ENCODE measurements around the gene TMEM150A.
A peak's percentile ranks its signal among the peaks of the same experiment; 100 is the strongest.

The TMEM150A gene

GRCh38 chr2:85577386-85578242 is 24.9 kb downstream of the TMEM150A start, which contains the start of gene VAMP8:
TSS of gene VAMP8 (plus strand) at chr2:85577586. CDS start at chr2:85577647, 61 bp downstream.
- H3K4me1 ChIP-seq (ENCODE audit: insufficient read depth, low read length, severe bottlenecking) = peaks cover 27% of the 10 kb centered on the region
- no peaks in the 10 kb centered on the region for H3K79me2 ChIP-seq (ENCODE audit: insufficient read depth, low read length)
- H3K4me3 ChIP-seq (ENCODE audit: low read depth, low read length, poor library complexity, severe bottlenecking) = peak within 1 kb of the TSS; percentile 71
- H3K9ac ChIP-seq (ENCODE audit: low read length) = peak within 1 kb of the TSS; percentile 73
- no peaks in the 10 kb centered on the region for H3F3A ChIP-seq (ENCODE audit: insufficient read depth, low read length)
- H3K9me3 ChIP-seq (ENCODE audit: low read length) = no peaks in the 10 kb centered on the region
- H3K27ac ChIP-seq (ENCODE audit: low read depth, low read length, poor library complexity, severe bottlenecking) = peak within 1 kb of the TSS; percentile 60
- no peaks in the 10 kb centered on the region for H4K20me1 ChIP-seq (ENCODE audit: insufficient read depth, low read length)
- no peak for TF ChIP-seq EZH2 (IDR thresholded peaks at IDR 0.05; ENCODE audit: borderline replicate concordance, low read length)
- TF ChIP-seq CTCF (IDR thresholded peaks at IDR 0.05; ENCODE audit: low read length) = no peak
- no peaks in the 10 kb centered on the region for H3K9me2 ChIP-seq (ENCODE audit: low read depth, low read length)
- H2AFZ ChIP-seq (ENCODE audit: low read length) = no peak within 1 kb of the TSS
- H3K27me3 ChIP-seq (ENCODE audit: insufficient read depth, low read length) = no peaks in the 10 kb centered on the region
- peaks cover 32% of the 10 kb centered on the region for H3K36me3 ChIP-seq (ENCODE audit: insufficient read depth, low read length)
- peak within 1 kb of the TSS; percentile 96 for H3K4me2 ChIP-seq (ENCODE audit: low read length)

GRCh38 chr2:85577063-85577385 is 25.5 kb downstream of the TMEM150A start:
- no peaks in the 10 kb centered on the region for H3K9me2 ChIP-seq (ENCODE audit: low read depth, low read length)
- no peak overlapping the region for H3K27ac ChIP-seq (ENCODE audit: low read depth, low read length, poor library complexity, severe bottlenecking)
- H3K27me3 ChIP-seq (ENCODE audit: insufficient read depth, low read length) = no peaks in the 10 kb centered on the region
- peak overlapping the region; percentile 96 for H3K4me2 ChIP-seq (ENCODE audit: low read length)
- H3K36me3 ChIP-seq (ENCODE audit: insufficient read depth, low read length) = peaks cover 26% of the 10 kb centered on the region
- no peaks in the 10 kb centered on the region for H3K9me3 ChIP-seq (ENCODE audit: low read length)
- no peak overlapping the region for H2AFZ ChIP-seq (ENCODE audit: low read length)
- no peaks in the 10 kb centered on the region for H3F3A ChIP-seq (ENCODE audit: insufficient read depth, low read length)
- no peaks in the 10 kb centered on the region for H4K20me1 ChIP-seq (ENCODE audit: insufficient read depth, low read length)
- H3K4me3 ChIP-seq (ENCODE audit: low read depth, low read length, poor library complexity, severe bottlenecking) = peak overlapping the region; percentile 71
- H3K9ac ChIP-seq (ENCODE audit: low read length) = peak overlapping the region; percentile 73; the same call in 1 of the 2 replicates
- H3K4me1 ChIP-seq (ENCODE audit: insufficient read depth, low read length, severe bottlenecking) = peaks cover 27% of the 10 kb centered on the region
- TF ChIP-seq EZH2 (IDR thresholded peaks at IDR 0.05; ENCODE audit: borderline replicate concordance, low read length) (no peak), CTCF (IDR thresholded peaks at IDR 0.05; ENCODE audit: low read length) (no peak)
- no peaks in the 10 kb centered on the region for H3K79me2 ChIP-seq (ENCODE audit: insufficient read depth, low read length)

GRCh38 chr2:85575739-85576138 is 26.8 kb downstream of the TMEM150A start:
- Histone ChIP-seq H3K79me2 (ENCODE audit: insufficient read depth, low read length) (no peaks in the 10 kb centered on the region), H3K9me2 (ENCODE audit: low read depth, low read length) (no peaks in the 10 kb centered on the region), H3K9me3 (ENCODE audit: low read length) (no peaks in the 10 kb centered on the region), H3K4me2 (ENCODE audit: low read length) (no peak overlapping the region), H4K20me1 (ENCODE audit: insufficient read depth, low read length) (no peaks in the 10 kb centered on the region), H3K9ac (ENCODE audit: low read length) (no peak overlapping the region), H3K27me3 (ENCODE audit: insufficient read depth, low read length) (no peaks in the 10 kb centered on the region), H3K4me3 (ENCODE audit: low read depth, low read length, poor library complexity, severe bottlenecking) (no peak overlapping the region), H3K27ac (ENCODE audit: low read depth, low read length, poor library complexity, severe bottlenecking) (no peak overlapping the region), H3K4me1 (ENCODE audit: insufficient read depth, low read length, severe bottlenecking) (peaks cover 27% of the 10 kb centered on the region), H3F3A (ENCODE audit: insufficient read depth, low read length) (no peaks in the 10 kb centered on the region), H2AFZ (ENCODE audit: low read length) (no peak overlapping the region), H3K36me3 (ENCODE audit: insufficient read depth, low read length) (peaks cover 14% of the 10 kb centered on the region; the same call in 1 of the 2 replicates)
- no peak for TF ChIP-seq CTCF (IDR thresholded peaks at IDR 0.05; ENCODE audit: low read length)
- no peak for TF ChIP-seq EZH2 (IDR thresholded peaks at IDR 0.05; ENCODE audit: borderline replicate concordance, low read length)

All from OCI-LY1 (cell line).